Keratinocyte (primary cell): ENCODE data around the gene MEOX1.

Experiments used
- EZH2 ChIP-seq: IDR thresholded peaks from one replicate; pipeline ENCODE4 v1.6.1; 2012; ENCODE audit warnings: inconsistent platforms, mild to moderate bottlenecking, low read length, moderate library complexity
- TF ChIP-seq, protein P1 (sequence below), 3 experiments: IDR thresholded peaks in 1 of 3; conservative IDR thresholded peaks in 1 of 3; optimal IDR thresholded peaks in 1 of 3; 2 replicates in 2 of 3; 3 replicates in 1 of 3; pipeline versions ENCODE3 to v1.5.1; 2011; ENCODE audit warnings: low read length in 3 of 3, mild to moderate bottlenecking in 3 of 3, moderate library complexity in 2 of 3, control low read depth in 1 of 3, inconsistent platforms in 1 of 3; ENCODE audit not compliant: insufficient read depth in 2 of 3; ENCODE audit errors: extremely low read depth in 1 of 3

DNA sequence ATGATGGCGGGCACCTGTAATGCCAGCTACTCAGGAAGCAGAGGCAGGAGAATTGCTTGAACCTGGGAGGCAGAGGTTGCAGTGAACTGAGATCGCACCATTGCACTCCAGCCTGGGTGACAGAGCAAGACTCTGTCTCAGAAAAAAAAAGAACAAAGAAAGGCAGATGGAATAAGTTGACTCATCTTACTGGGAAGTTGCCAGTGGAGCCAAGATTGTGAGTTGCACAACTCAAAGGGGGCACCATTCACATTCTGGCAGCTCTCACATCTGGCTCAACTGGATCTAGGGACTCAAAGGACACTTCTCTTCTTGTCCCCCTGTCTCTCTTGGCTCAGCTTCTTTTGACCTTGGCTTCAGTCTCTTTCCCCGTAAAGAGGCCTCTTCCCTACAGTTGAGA, 61.9 kb downstream of the MEOX1 start:
- TF ChIP-seq EZH2 = no peak
- TF ChIP-seq, protein P1, sequence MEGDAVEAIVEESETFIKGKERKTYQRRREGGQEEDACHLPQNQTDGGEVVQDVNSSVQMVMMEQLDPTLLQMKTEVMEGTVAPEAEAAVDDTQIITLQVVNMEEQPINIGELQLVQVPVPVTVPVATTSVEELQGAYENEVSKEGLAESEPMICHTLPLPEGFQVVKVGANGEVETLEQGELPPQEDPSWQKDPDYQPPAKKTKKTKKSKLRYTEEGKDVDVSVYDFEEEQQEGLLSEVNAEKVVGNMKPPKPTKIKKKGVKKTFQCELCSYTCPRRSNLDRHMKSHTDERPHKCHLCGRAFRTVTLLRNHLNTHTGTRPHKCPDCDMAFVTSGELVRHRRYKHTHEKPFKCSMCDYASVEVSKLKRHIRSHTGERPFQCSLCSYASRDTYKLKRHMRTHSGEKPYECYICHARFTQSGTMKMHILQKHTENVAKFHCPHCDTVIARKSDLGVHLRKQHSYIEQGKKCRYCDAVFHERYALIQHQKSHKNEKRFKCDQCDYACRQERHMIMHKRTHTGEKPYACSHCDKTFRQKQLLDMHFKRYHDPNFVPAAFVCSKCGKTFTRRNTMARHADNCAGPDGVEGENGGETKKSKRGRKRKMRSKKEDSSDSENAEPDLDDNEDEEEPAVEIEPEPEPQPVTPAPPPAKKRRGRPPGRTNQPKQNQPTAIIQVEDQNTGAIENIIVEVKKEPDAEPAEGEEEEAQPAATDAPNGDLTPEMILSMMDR (optimal IDR thresholded peaks at IDR 0.05 in 1 of 3, IDR thresholded peaks at IDR 0.05 in 1 of 3, conservative IDR thresholded peaks at IDR 0.05 in 1 of 3; ENCODE audit: extremely low read depth in 1 of 3, insufficient read depth in 2 of 3, low read length in 3 of 3) = no peak
